SK-N-SH (cell line): ENCODE data around the gene SEZ6. TPM values are rescaled to one million over a fixed set of nuclear protein-coding genes. Genes with fewer than 3 reads are reported as not detected.

ENCODE experiments used
- CTCF ChIA-PET: fragments of 300-600, 350-600 bp; formaldehyde crosslinking; extraction: SDS; loops from one replicate; lab custom pipeline; 2021; lab: Yijun Ruan, JAX
- POLR2A ChIA-PET: fragments of 350-600 bp; sonication (Branson Sonifier 250); formaldehyde crosslinking; extraction: SDS; loops from one replicate; lab custom pipeline; 2020; ENCODE audit warnings: antibody characterized with exemption, inconsistent platforms; lab: Yijun Ruan, JAX
- DNase-seq: peaks from one replicate; pipeline ENCODE4 v3.0.0; 2012
- H2AFZ ChIP-seq: fragments of 200-600 bp; sonication (generic); 2 replicates; pipeline ENCODE4 v1.8.1; 2016; ENCODE audit warnings: antibody characterized with exemption, mild to moderate bottlenecking, low read depth
- H3F3A ChIP-seq: fragments of 200-600 bp; sonication (generic); replicated peaks from 2 replicates; pipeline ENCODE3; 2016; ENCODE audit warnings: antibody characterized with exemption, mild to moderate bottlenecking; ENCODE audit not compliant: insufficient read depth
- H3K27ac ChIP-seq, 2 experiments: fragments of 200-500 bp in 1 of 2; fragments of 200-600 bp in 1 of 2; sonication (Bioruptor generic) in 1 of 2; sonication (generic), shearing (Covaris generic) in 1 of 2; 2 replicates each; pipeline versions ENCODE4 v1.5.1 to v1.6.1; 2014 to 2016; ENCODE audit warnings: low read depth in 2 of 2, inconsistent platforms in 1 of 2, low read length in 1 of 2, mild to moderate bottlenecking in 1 of 2, mixed read lengths in 1 of 2
- H3K27me3 ChIP-seq: fragments of 200-600 bp; sonication (generic), shearing (Covaris generic); 2 replicates; pipeline ENCODE4 v1.6.1; 2016; ENCODE audit warnings: mixed run types; ENCODE audit not compliant: insufficient read depth
- H3K36me3 ChIP-seq, 2 experiments: fragments of 200-500 bp in 1 of 2; fragments of 200-600 bp in 1 of 2; sonication (Bioruptor generic) in 1 of 2; sonication (generic) in 1 of 2; replicated peaks in 1 of 2; 2 replicates each; pipeline versions ENCODE3 to v1.5.1; 2014 to 2016; ENCODE audit warnings: low read length in 1 of 2, mild to moderate bottlenecking in 1 of 2; ENCODE audit not compliant: insufficient read depth in 2 of 2, control insufficient read depth in 1 of 2
- H3K4me1 ChIP-seq, 2 experiments: fragments of 200-500 bp in 1 of 2; fragments of 200-600 bp in 1 of 2; sonication (Bioruptor generic) in 1 of 2; sonication (generic), shearing (Covaris generic) in 1 of 2; 2 replicates each; pipeline versions ENCODE4 v1.5.1 to v1.6.1; 2014 to 2016; ENCODE audit warnings: low read depth in 1 of 2, low read length in 1 of 2, mixed run types in 1 of 2; ENCODE audit not compliant: insufficient read depth in 2 of 2, control insufficient read depth in 1 of 2
- H3K4me2 ChIP-seq: fragments of 200-600 bp; sonication (generic), shearing (Covaris generic); 2 replicates; pipeline ENCODE4 v1.6.1; 2017; ENCODE audit warnings: mixed run types
- H3K4me3 ChIP-seq, 2 experiments: fragments of 200-500 bp in 1 of 2; fragments of 200-600 bp in 1 of 2; sonication (Bioruptor generic) in 1 of 2; sonication (generic), shearing (Covaris generic) in 1 of 2; 2 replicates each; pipeline versions ENCODE4 v1.5.1 to v1.8.1; 2014 to 2016; ENCODE audit warnings: low read depth in 2 of 2, inconsistent platforms in 1 of 2, low read length in 1 of 2, mild to moderate bottlenecking in 1 of 2, mixed read lengths in 1 of 2, moderate library complexity in 1 of 2
- H3K79me2 ChIP-seq: fragments of 200-600 bp; sonication (generic); 2 replicates; pipeline ENCODE4 v1.8.1; 2017; ENCODE audit warnings: mild to moderate bottlenecking; ENCODE audit not compliant: insufficient read depth
- H3K9ac ChIP-seq: fragments of 200-600 bp; sonication (generic); 2 replicates; pipeline ENCODE4 v1.6.1; 2017; ENCODE audit warnings: mixed run types
- H3K9me2 ChIP-seq: fragments of 200-600 bp; sonication (generic); 2 replicates; pipeline ENCODE4 v1.6.1; 2017; ENCODE audit warnings: mixed run types
- H3K9me3 ChIP-seq: fragments of 200-600 bp; sonication (generic); 2 replicates; pipeline ENCODE4 v1.6.1; 2017; ENCODE audit warnings: mixed run types, mild to moderate bottlenecking, moderate library complexity
- H4K20me1 ChIP-seq: fragments of 200-600 bp; sonication (generic); 2 replicates; pipeline ENCODE4 v1.6.1; 2017; ENCODE audit warnings: mild to moderate bottlenecking, mixed run types; ENCODE audit not compliant: insufficient read depth
- CHD2 ChIP-seq: fragments of 150-350 bp; IDR thresholded peaks from 2 replicates; pipeline ENCODE4 v1.6.1; 2018; ENCODE audit warnings: low read length; ENCODE audit not compliant: partially characterized antibody
- EZH2phosphoT487 ChIP-seq: fragments of 200-600 bp; sonication (generic); IDR thresholded peaks from 2 replicates; pipeline ENCODE4 v1.6.1; 2017; ENCODE audit warnings: low read depth, mixed run types, mild to moderate bottlenecking, antibody characterized with exemption, moderate library complexity, borderline replicate concordance
- FOSL2 ChIP-seq: IDR thresholded peaks from 2 replicates; pipeline ENCODE4 v1.4.0; 2012; ENCODE audit warnings: low read depth, mild to moderate bottlenecking, moderate library complexity, borderline replicate concordance
- FOXM1 ChIP-seq: IDR thresholded peaks from 2 replicates; pipeline ENCODE4 v1.4.0; 2012; ENCODE audit warnings: low read depth, mild to moderate bottlenecking
- GABPA ChIP-seq: IDR thresholded peaks from 2 replicates; pipeline ENCODE4 v1.4.0; 2012; ENCODE audit warnings: low read depth, mild to moderate bottlenecking
- GATA2 ChIP-seq: sonication (generic); formaldehyde crosslinking; IDR thresholded peaks from 2 replicates; pipeline ENCODE4 v1.5.0; 2020; ENCODE audit warnings: mild to moderate bottlenecking, missing genetic modification reagents
- IRF3 ChIP-seq: fragments of 150-350 bp; IDR thresholded peaks from 2 replicates; pipeline ENCODE4 v1.6.1; 2016; ENCODE audit warnings: mild to moderate bottlenecking, low read depth, low read length
- MAX ChIP-seq: IDR thresholded peaks from 2 replicates; pipeline ENCODE4 v1.4.0; 2012; ENCODE audit warnings: low read depth
- MEF2A ChIP-seq: IDR thresholded peaks from 2 replicates; pipeline ENCODE4 v1.4.0; 2012; ENCODE audit warnings: low read depth, borderline replicate concordance
- NRF1 ChIP-seq: IDR thresholded peaks from 2 replicates; pipeline ENCODE4 v1.6.1; 2012; ENCODE audit warnings: low read depth, mild to moderate bottlenecking, low read length
- PBX3 ChIP-seq: IDR thresholded peaks from 2 replicates; pipeline ENCODE4; 2012
- POLR2AphosphoS5 ChIP-seq: IDR thresholded peaks from 2 replicates; pipeline ENCODE4 v1.6.1; 2012; ENCODE audit warnings: low read depth, low read length
- RAD21 ChIP-seq: IDR thresholded peaks from 2 replicates; pipeline ENCODE4 v1.6.1; 2012; ENCODE audit warnings: mild to moderate bottlenecking, low read length
- REST ChIP-seq: IDR thresholded peaks from 2 replicates; pipeline ENCODE4 v1.6.1; 2012; ENCODE audit warnings: mild to moderate bottlenecking, low read depth, low read length, moderate library complexity
- RFX5 ChIP-seq: IDR thresholded peaks from 2 replicates; pipeline ENCODE4 v1.6.1; 2012; ENCODE audit warnings: mild to moderate bottlenecking, improper control_type of control experiment, low read length
- SMC3 ChIP-seq: IDR thresholded peaks from 2 replicates; pipeline ENCODE4 v1.6.1; 2012; ENCODE audit warnings: low read depth, low read length, improper control_type of control experiment
- TAF1 ChIP-seq: IDR thresholded peaks from 2 replicates; pipeline ENCODE4 v1.6.1; 2012; ENCODE audit warnings: low read depth, mild to moderate bottlenecking, low read length, moderate library complexity, borderline replicate concordance
- TCF12 ChIP-seq: IDR thresholded peaks from 2 replicates; pipeline ENCODE4 v1.4.0; 2012
- TEAD4 ChIP-seq: IDR thresholded peaks from 2 replicates; pipeline ENCODE4 v1.4.0; 2012; ENCODE audit warnings: mild to moderate bottlenecking, borderline replicate concordance; ENCODE audit not compliant: insufficient read depth
- USF1 ChIP-seq: IDR thresholded peaks from 2 replicates; pipeline ENCODE4 v1.4.0; 2012; ENCODE audit warnings: low read depth, borderline replicate concordance
- YY1 ChIP-seq: IDR thresholded peaks from 2 replicates; pipeline ENCODE4 v1.4.0; 2012; ENCODE audit warnings: low read depth, mild to moderate bottlenecking
- ZBTB33 ChIP-seq: IDR thresholded peaks from 2 replicates; pipeline ENCODE4 v1.4.0; 2012; ENCODE audit warnings: low read depth, borderline replicate concordance
- WGBS: methylation state at CpG from one replicate; pipeline ENCODE4 v1.1.6; 2017; ENCODE audit warnings: low lambda C conversion rate; 5-methylcytosine and 5-hydroxymethylcytosine counted together
- polyA plus RNA-seq, 3 experiments: library from polyadenylated mRNA; depleted of rRNA; stranded (reverse); fragments of >200 nt; gene quantifications; 2 replicates each; pipeline ENCODE4 v1.2.3, GENCODE V29; 2012

SEZ6 gene
- polyA plus RNA-seq, 1 of the 3 experiments (the other 2 are of a cell fraction): 0.12 TPM

GRCh38 chr17:28992625-28993600 lies 12.9 kb downstream of the SEZ6 start (continued):
- TF ChIP-seq ZBTB33 (no peak), TEAD4 (no peak), FOSL2 (no peak), USF1 (no peak), GATA2 (CRISPR knock-in tag) (no peak), EZH2phosphoT487 (no peak), MAX (no peak), RAD21 (no peak), FOXM1 (no peak), PBX3 (no peak), MEF2A (no peak), IRF3 (no peak), NRF1 (no peak)

- H3K27me3 ChIP-seq: no peaks in the 10 kb centered on the region
- no peak overlapping the region for H3K9ac ChIP-seq
- H3K9me3 ChIP-seq: no peaks in the 10 kb centered on the region
- no peaks in the 10 kb centered on the region for H3K79me2 ChIP-seq
- peaks cover 0 to 21% of the 10 kb centered on the region in 2 experiments; a peak in 1 of 4 replicates for H3K4me1 ChIP-seq
- 82% methylated on average over 5 of the region's 7 CpGs for whole genome bisulfite sequencing
- CTCF ChIA-PET: interaction anchor here (0.8 to 3.8 kb wide), 9 partner anchors 27 to 378 kb away, joined by 3 to 25 read pairs (median 4); no protein-coding TSS in a partner anchor
- no peak overlapping the region for H3K27ac ChIP-seq
- no peaks in the 10 kb centered on the region for H3K9me2 ChIP-seq
- POLR2A ChIA-PET: no interaction called here
- no peak overlapping the region for H2AFZ ChIP-seq
- H3K36me3 ChIP-seq: no peaks in the 10 kb centered on the region
- no peak for DNase-seq
- TF ChIP-seq GABPA (no peak), POLR2AphosphoS5 (no peak), RFX5 (no peak), TCF12 (no peak), SMC3 (no peak), FOXM1 (no peak), REST (no peak), MAX (no peak), YY1 (no peak), TAF1 (no peak), CHD2 (no peak)
- H3K4me3 ChIP-seq: no peak overlapping the region
- H3K4me2 ChIP-seq: no peak overlapping the region
- H3F3A ChIP-seq: no peaks in the 10 kb centered on the region
- no peaks in the 10 kb centered on the region for H4K20me1 ChIP-seq
Observed at GRCh38 chr17:28992185-28992584, 13.6 kb downstream of the SEZ6 start.
